IPS-11a (cell line): ENCODE data around the gene MYO9A.

Experiments
- H3K4me3 ChIP-seq: one replicate; pipeline ENCODE4 v1.5.1; 2013; ENCODE audit warnings: low read depth, low read length, control low read depth

The MYO9A gene

DNA sequence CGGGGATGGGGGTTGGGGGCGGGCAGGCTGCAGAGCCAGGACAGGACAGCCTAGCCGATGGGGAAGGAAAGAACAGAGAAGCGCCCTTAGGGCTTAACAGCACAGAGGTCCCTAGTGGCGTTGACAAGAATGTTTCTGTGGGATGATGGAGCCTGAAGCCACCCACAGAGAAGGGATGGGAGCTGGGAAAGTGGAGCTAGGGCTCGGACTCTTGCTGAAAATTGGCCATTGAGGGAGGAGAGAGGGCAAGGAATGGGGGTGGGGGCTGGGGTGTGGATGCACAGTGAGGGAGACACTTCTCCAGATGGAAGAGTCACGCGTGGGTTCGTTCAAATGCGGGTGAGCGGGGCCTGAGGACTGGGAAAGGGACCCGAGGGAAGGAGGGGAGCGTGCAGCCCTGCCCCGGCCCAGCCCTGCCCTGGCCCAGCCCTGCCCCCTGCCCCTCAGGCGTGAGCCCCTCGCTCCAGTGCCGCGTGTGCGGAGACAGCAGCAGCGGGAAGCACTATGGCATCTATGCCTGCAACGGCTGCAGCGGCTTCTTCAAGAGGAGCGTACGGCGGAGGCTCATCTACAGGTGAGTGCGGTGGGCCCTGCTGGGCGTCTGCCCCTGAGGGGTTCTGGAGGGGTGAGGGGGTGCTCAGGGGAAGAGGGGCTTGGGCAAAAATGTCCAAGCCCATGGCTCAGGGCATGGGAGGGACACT, 306.8 kb downstream of the MYO9A start:
- H3K4me3 ChIP-seq: no peak overlapping the region

DNA sequence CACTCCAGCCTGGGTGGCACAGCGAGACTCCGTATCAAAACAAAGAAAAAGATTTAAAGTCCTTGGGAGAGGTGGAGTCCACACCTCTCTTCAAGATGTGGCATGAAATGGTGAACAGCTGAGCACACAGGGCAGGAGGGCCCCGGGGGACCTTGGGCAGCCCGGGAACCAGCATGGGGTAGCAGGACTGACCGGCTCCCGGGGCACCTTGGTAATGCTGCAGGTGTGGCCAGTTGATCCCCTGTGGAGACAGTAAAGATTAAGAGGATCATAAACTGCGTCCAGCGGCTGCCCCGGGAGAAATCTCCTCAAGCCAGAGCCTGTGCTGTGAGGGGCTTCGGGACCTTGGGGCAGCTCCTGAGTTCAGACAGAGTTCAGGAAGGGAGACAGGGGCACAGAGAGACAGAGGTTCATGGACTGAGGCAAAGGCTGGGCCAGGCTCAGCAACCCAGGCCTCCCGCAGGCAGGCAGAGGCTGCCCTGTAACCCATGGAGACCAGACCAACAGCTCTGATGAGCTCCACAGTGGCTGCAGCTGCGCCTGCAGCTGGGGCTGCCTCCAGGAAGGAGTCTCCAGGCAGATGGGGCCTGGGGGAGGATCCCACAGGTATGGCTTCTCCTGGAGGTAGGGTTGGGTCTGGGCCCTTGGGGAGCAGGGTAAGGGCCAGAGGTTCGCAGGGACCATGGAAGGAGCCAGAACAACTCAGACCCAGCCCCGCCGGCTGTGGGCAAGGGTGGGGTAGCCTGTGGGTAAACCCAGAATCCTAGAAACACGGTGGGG, 307.5 kb downstream of the MYO9A start, which contains the start of gene NR2E3:
NR2E3 (plus strand) TSS at position 299 of the 780 bp plus-strand sequence; CDS start at position 489, 190 bp downstream.
- H3K4me3 ChIP-seq: no peak within 1 kb of the TSS

- H3K4me3 ChIP-seq: no peak overlapping the region
These were observed 308.6 kb downstream of the MYO9A start for GRCh38 chr15:71809346-71809745.

GRCh38 chr15:71808311-71809020, 309.5 kb downstream of the MYO9A start:
- H3K4me3 ChIP-seq: no peak overlapping the region

- no peak overlapping the region for H3K4me3 ChIP-seq
These were observed 310.3 kb downstream of the MYO9A start for GRCh38 chr15:71807691-71808091.

- H3K4me3 ChIP-seq: no peak overlapping the region
These were observed 310.8 kb downstream of the MYO9A start for GRCh38 chr15:71807125-71807629.

DNA sequence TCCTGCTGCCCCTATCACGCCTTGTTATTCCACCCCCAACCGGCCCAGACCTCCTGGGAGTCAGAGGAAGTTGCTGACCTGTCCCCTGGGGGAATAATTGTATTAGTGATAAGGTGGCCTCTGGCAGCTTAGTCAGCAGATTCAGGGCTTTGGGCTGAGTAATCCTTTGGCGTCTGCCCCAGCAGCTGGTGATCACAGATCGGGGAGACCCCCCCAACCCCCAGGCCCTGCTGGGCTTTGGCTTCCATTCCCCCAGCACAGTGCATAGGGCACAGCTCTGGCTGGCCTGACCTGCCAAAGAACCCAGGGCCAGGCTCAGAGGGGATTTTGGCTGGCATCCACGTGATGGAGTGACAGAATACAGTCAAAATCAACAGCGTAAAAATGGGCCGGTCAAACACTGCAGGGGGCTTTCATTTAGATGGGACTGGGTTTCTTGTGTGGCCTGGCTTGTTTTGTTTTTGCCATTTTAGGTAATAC, 311.5 kb downstream of the MYO9A start:
- no peak overlapping the region for H3K4me3 ChIP-seq

DNA sequence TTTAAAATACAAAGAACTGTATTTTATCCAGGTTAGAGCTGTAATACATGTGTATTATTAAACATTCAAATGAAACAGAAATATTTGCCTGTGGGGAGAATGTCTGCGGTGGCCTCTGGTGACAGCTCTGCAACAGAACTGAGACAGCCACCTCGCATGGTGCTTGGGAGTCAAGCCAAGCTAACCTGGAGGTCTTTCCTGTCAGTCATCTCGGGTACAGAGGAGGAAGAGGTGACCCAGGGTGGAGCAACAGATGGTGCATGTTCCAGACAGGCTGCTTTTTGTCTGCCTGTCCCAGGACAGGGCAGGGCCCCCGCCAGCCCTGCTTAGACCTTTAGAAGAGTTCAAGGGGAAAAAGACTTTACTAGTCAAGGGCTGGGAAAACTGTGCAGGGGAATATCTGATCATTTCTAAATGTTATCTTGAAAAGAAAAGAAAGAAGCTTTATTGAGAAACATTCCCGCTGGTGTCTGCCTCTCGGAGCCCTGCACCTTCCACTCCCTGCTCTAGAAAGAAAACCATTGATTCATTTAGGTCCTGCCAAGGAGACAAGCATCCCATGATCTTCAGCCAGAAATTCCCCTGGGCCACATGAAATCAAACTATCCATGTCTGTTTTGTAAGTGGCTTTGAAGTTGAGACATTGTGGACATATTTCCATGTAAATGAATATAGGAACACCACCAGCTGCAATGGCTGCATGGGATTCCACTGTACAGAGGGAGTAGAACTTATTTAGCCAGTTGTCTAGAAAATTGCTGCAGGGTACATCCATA, 313.1 kb downstream of the MYO9A start:
- no peak overlapping the region for H3K4me3 ChIP-seq

DNA sequence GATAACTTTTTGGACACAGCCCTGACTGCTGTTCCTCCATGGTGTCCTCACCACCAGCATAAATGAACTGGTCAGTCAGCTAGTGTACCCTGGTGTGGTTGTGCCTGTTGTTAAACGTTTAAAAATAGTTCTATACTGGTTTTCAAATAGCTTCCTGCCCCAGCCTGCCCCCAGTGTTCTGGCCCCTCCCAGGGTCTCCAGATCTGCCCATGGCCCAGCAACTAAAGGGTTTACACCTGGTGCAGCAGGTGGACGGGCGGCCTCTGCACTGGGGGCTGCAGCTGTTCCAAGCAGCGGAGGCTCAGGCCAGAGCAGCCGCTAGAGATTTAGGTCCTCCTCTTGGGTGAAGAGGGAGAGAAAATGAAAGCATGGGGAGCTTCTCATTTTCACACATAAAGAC, 313.7 kb downstream of the MYO9A start:
- no peak overlapping the region for H3K4me3 ChIP-seq

GRCh38 chr15:71802770-71803169, 315.2 kb downstream of the MYO9A start:
- H3K4me3 ChIP-seq: no peak overlapping the region

- no peak overlapping the region for H3K4me3 ChIP-seq
These were observed 315.9 kb downstream of the MYO9A start for GRCh38 chr15:71801935-71802655.

DNA sequence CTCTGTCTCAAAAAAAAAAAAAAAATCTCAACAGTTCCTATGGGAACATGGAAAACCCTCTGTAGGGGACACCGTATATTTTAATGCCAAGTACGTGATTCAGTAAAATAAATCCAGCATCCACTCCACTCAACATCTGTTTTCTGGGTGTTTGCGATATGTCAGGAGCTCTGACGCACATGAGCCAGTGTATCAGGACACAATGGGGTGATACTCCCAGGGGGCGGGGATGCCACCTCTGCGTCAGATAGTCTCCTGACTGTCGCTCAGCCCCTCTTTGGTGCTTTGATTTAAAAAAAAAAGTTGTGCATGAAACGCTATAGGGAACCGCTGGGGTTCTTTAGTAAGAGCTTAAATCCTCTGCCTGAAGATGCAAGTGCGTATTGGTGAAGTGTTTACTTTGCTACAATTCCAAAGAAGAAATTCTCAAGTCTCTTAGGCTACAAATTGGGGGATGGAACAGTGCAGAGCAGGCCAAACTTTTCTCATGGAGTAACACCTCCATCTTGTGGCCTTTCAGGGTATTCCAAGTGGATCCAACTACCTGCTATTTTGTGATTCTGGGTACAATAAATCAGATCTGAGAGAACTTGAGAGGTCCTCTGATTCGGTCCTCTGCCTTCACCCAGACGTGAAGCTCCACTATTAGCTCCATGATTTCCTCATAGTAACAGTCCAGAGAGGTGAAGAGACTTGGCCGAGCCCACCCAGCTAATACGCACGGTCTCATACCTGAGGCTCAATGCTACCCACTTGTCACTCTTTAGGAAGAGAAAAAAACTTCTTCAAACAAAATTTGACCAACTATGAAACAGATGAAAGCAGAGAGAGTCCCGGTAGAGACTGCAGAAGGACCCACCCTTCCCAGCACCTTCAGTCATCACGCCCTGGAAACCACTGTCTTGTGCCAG, 316.9 kb downstream of the MYO9A start:
- H3K4me3 ChIP-seq: no peak overlapping the region

GRCh38 chr15:71800190-71800589, 317.8 kb downstream of the MYO9A start:
- H3K4me3 ChIP-seq: no peak overlapping the region

GRCh38 chr15:71798641-71799040, 319.3 kb downstream of the MYO9A start:
- no peak overlapping the region for H3K4me3 ChIP-seq

GRCh38 chr15:71792521-71792920, 325.4 kb downstream of the MYO9A start:
- H3K4me3 ChIP-seq: no peak overlapping the region

GRCh38 chr15:71791975-71792374, 326.0 kb downstream of the MYO9A start:
- H3K4me3 ChIP-seq: no peak overlapping the region

GRCh38 chr15:71790081-71790480, 327.9 kb downstream of the MYO9A start:
- H3K4me3 ChIP-seq: no peak overlapping the region

DNA sequence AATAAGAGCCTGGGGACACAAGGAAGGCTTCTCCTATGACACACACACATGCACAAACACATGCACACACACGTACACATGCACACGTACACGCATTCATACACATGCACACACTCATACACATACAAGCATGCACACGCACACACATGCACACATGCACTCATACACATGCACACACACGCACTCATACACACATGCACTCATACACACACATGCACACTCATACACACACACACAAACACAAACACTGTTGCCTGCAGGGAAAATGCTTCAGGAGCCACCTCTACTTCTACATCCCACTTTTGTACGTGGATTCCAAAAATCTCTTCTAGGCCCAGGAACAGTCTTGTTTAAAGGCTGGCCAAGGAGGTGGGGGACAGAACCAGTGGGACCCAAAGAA, 328.3 kb downstream of the MYO9A start:
- no peak overlapping the region for H3K4me3 ChIP-seq
